HK-2 (cell line): ENCODE measurements around the gene CATSPER4.
A peak's percentile ranks its signal among the peaks of the same experiment; 100 is the strongest.

Experiments used
- DNase-seq: peaks from one replicate; pipeline ENCODE4 v3.0.0-alpha.2; 2018; ENCODE audit not compliant: unreplicated experiment

Gene CATSPER4

GRCh38 chr1:26190373-26190987 is at the start of gene CATSPER4:
Gene CATSPER4 (plus strand): TSS chr1:26190602. CDS start chr1:26190628, 26 bp downstream.
- DNase-seq: no peak

- DNase-seq: no peak
Measured at GRCh38 chr1:26142159-26142558, 48.2 kb upstream of the CATSPER4 start.

- peak; percentile 64 for DNase-seq
Measured at GRCh38 chr1:26145041-26145959, 45.1 kb upstream of the CATSPER4 start.

DNA sequence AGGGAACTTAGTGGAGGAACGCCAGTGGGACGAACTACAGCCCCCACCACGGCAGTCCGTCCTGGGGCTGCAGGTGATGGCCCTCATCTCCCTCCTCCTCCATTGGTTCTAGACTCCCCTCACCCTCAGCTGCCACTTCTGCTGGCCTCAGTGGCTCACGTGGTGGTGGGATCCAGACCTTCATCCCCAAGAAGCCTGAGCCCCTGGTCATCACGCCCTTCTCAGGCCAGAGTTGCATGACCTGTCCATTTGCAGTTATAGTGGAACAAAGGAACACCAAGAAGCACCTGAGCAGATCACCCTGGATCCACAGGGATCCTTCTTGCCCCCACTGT is 44.5 kb upstream of the CATSPER4 start:
- no peak for DNase-seq

GRCh38 chr1:26148887-26149286 is 41.5 kb upstream of the CATSPER4 start:
- DNase-seq: no peak

DNA sequence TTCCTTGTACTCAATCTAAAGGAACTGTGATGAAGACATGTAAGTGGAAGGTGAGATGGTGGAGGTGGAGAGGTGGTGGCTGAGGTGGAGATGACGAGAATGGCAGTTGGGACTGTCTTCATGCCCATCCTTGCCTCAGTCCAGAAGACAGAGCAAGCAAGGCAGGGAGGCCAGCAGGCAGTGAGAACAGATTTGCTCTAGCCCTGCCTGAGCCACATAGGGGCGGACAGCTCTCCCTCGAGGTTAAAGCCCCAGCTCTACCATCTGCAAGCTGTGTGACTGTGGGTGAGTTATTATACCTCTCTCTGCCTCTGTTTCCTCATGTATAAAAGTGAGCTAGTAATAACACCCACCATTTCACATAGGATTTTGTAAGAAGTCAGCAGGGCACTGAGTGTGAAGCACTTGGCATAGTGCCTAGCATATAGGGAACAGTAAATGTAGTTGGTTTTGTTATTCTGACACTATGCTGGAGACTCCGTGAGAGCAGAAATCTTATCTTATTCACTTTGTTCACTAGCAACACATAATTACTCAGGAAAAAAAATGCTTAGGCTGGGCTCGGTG is 36.4 kb upstream of the CATSPER4 start:
- no peak for DNase-seq

DNA sequence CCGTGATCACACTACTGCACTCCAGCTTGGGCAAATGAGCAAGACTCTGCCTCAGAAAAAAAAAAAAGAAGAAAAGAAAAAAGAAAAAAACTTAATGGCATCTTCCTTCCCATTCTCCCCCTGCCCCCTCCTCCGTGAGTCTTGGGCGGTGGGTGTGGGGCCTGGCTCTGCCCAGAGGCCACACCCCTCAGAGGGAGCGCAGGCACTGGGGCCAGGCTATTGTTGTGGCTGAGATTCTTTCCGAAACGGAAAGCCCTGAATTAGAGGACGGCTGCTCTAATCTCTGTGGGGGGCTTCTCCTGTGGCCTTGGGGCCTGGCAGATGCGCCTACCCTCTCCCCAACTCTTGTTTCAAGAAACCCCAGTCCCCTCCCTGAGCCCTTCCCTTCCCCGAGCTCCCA is 35.7 kb upstream of the CATSPER4 start:
- DNase-seq: no peak

- DNase-seq: no peak
Measured at GRCh38 chr1:26155370-26156284, 34.8 kb upstream of the CATSPER4 start.

DNA sequence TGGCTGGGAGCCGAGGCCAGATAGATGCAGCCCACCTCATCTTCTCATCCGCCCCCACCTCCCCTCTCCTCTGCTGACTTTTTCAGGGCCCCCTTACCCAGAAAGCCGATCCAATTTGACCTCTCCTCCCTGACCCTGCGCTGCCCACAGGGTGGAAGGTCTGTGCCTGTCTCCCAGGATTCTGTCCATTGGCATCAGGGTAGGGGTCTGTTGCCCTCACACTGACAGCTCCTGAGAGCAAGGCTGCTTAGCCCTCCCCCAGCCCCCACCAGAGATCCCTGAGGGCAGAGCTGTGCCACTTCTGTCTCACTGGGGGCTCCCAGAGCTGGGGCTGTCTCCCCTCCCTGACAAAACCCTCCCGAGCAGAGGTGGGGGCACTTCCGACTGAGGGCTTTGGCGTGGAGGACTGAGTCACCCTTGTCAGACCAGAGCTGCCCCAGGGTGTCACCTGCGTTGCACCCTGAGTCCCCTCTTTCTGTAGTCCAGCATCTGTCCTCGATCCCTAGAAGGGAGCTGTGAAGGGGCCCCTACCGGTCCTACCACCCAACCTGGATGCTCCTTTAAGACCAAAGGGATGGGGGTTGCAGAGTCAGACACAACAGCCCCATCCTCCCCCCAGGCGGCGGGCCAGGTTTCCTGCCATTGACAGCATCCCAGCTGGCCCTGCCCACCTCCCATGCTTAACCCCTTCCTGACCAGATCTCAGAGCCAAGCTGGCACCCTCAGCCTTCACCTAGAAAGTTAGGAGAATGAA is 33.9 kb upstream of the CATSPER4 start:
- DNase-seq: no peak

DNA sequence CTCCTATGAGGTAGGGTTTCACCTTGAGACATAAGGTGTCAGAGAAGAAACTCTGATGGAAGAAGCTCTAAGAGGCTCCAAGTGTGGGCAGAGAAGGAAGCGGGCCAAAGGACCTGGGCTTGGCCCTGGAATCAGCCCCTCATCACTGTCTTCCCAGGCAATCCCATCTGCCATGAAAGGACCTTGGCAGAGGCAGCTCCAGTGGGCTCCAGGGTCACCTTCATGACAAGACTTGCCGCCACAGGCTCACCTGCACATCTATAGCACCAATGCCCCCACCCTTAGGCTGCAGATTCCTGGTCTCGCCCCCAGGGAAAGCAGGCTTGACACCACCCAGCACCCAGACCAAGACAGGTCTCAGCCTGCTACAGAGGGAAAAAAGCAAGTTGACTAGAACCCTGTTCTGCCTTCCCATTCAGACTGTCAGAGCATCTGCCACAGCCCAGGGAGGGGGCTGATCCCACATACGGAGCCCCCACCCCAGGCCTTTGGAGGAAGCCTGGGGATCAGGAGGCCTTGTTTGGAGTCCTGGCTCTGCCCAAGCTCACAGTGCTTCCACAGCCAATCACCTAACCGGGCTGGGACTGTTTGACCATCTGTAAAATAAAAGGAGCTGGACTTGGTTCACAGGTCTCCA is 32.0 kb upstream of the CATSPER4 start:
- no peak for DNase-seq

GRCh38 chr1:26158908-26159742 is 31.3 kb upstream of the CATSPER4 start, which contains the start of gene FAM110D:
Gene FAM110D (plus strand): TSS chr1:26159079. CDS start chr1:26161292, 2,213 bp downstream.
- DNase-seq: no peak

DNA sequence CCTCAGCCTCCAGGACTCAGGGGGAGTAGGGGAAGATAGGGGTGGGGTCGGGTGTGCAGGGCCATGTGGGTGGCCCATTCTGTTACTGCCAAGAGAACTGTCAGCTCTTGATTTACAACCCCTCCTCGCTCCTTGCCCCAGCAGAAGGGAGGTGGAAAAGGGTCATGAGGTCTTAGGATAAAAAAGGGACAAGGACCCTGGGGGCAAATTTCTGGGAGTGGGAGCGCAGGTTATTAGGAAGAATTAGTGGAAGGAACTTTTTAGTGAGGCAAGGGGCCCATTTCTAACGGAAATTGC is 30.7 kb upstream of the CATSPER4 start:
- no peak for DNase-seq

DNA sequence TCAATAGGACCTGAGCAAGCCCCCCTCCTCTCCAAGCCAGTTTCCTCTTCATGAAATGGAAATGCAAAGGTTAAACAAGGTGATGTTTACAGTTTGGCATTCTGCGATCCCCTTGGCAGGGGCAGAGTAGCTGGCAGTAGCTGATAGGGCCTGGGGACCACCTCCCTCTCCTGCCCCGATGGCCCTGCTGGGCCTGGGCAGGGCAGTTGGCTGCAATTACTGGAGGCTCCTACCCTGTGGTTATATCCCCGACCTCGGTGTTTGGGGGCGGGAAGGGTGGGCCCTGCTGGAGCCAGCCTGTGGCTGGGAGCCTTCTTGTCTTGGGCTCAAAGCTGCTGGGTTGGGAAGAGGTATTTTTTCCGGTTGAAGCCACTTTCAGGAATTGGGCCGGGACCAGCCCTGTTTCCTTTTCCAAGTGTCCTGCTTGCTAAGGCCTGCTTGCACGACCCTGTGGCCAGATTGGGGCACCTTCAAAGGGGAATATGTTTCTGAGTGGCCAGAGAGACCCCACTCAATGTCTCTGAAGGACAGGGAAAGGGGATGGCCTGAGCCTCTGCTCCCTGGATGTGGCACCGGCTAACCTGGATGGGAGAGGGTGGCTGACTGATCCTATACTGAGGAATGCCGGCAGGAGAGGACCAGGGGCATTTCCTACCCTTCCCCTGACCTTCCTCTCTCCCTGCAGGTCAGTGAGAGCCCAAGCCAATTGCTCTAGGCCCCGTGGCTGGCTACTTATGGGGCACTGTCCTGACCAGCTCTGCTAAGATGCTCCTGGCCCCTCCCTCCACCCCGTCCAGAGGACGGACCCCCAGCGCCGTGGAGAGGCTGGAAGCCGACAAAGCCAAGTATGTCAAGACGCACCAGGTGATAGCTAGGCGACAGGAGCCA is 29.6 kb upstream of the CATSPER4 start:
- DNase-seq: no peak

- DNase-seq: peak; percentile 75
Measured at GRCh38 chr1:26161415-26162219, 28.8 kb upstream of the CATSPER4 start.

DNA sequence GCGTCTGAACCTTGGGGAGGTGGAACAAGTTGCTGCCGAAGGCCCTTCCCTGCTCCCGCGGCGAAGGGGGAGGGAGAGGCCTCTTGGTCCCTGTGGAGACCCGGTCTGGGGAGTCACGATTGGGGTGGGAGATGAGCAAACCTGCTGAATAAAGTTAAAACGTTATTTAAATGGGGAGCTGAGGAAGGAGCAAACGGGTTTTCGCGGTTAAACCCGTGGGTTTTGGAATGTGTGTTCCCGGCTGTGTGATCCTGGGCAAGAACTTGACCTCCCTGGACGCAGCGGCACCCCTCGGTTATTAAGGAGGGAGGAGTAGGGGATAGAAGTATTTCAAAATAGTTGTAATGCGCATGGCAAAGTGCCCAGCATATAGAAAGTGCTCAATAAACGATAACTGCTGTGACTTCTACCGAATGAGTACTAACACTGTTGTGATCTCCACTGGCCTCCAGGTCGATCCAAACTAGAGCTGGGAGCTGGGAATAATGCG is 28.1 kb upstream of the CATSPER4 start:
- DNase-seq: no peak

- no peak for DNase-seq
Measured at GRCh38 chr1:26163684-26164035, 26.7 kb upstream of the CATSPER4 start.

DNA sequence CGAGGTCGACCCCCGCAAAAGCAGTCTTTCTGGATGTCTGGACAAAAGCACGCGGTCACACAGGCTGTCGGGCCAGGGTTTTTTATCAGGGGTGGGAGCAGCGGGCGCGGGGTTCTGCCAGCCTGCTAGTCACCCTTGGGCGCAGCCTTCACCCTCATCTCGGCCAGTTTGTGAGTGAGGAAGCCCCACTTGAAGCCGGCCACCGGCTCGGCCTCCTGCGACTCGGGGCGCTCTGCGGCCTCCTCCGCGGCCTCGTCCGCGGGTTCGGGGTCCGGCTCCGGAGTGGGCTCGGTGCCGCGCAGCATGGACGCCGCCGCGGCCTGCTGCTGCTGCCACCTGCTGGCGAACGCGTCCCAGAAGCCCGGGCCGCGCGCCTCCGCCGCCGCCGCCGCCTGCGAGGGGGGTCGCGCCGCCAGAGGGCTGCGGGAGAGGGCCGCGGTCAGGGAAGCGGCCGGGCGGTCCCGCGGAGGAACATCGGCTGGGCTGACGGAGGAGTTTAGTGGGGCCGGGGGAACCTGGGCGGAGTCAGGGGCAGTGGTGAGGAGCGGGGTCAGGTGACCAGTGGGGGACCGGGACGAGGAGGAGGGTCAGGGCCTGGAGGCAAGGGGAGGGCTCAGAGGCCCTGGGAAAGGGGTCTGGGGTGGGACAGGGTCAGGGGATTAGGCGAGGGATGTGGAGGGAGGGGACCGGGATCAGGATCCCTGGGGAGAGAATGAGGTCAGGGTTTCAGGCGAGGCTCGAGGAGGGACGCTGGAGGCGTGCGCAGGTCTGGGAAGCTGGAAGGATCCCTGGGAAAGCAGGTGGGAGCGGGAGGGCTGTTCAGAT is 26.2 kb upstream of the CATSPER4 start:
- DNase-seq: no peak
